GM12865 (cell line): Measurements from ENCODE around the gene BICRAL.
"Not testable (repeated sequence)": the region's sequence is repeated elsewhere in the genome, so short reads cannot be mapped to it uniquely, and the experiment has no call there.

ENCODE experiments used
- DNase-seq: peaks from one replicate; pipeline ENCODE4 v3.0.0; 2010; ENCODE audit warnings: low read depth
- H3K4me3 ChIP-seq: 2 replicates; pipeline ENCODE4 v1.5.1; 2011; ENCODE audit warnings: mild to moderate bottlenecking, low read depth, low read length, control low read depth
- TF ChIP-seq, protein P1 (sequence below): IDR thresholded peaks from 2 replicates; pipeline ENCODE4 v1.5.1; 2011; ENCODE audit warnings: low read length, control low read depth, low read depth, inconsistent platforms; ENCODE audit not compliant: insufficient read depth; ENCODE audit errors: missing control alignments

The BICRAL gene

DNA sequence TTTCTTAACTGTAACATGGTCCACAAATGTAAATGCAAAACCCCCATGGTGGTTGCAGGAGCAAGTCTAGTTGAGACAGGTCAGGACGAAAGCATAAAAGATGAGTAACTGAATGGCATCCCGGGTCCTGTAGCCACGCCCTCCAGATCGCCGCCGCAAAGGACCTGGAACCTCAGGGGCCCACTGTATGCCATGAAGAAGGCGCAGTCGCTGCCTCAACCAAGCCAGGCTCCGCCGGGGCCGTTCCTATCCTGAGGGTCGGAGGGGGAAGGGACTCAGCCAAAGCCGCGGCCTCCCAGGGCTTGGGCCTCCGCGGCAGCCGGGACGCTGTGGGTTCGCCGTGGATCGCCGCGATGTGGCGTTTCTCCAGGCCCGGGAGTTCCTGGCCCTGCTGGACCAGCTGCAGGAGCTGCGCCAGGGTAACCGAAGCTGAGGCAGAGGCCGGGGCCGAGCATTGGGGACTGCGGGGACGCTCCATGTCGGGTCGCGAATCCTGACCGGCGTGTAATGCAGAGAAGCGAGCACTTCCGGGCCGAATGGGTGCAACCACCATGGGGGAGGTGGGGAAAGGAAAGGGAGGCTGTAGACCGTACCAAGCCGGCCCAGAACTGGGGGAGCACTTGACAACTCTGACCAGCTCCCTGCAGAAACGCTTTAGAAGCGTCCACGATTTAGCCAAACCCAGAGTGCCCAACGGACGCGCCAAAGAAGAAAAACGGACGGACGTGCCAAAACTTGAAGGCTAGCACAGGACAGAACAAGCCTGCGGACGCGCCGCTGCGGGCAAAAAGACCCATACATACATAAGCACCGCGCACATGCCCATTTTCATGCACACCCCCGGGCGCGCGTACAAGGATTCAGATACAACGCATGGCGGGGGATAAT is 108.7 kb downstream of the BICRAL start:
- TF ChIP-seq, protein P1, sequence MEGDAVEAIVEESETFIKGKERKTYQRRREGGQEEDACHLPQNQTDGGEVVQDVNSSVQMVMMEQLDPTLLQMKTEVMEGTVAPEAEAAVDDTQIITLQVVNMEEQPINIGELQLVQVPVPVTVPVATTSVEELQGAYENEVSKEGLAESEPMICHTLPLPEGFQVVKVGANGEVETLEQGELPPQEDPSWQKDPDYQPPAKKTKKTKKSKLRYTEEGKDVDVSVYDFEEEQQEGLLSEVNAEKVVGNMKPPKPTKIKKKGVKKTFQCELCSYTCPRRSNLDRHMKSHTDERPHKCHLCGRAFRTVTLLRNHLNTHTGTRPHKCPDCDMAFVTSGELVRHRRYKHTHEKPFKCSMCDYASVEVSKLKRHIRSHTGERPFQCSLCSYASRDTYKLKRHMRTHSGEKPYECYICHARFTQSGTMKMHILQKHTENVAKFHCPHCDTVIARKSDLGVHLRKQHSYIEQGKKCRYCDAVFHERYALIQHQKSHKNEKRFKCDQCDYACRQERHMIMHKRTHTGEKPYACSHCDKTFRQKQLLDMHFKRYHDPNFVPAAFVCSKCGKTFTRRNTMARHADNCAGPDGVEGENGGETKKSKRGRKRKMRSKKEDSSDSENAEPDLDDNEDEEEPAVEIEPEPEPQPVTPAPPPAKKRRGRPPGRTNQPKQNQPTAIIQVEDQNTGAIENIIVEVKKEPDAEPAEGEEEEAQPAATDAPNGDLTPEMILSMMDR: no peak
- DNase-seq: peak; percentile 99
- H3K4me3 ChIP-seq: peak overlapping the region; percentile 73

- H3K4me3 ChIP-seq: peak overlapping the region; percentile 73
- TF ChIP-seq, protein P1: no peak
- DNase-seq: no peak
These were observed 109.4 kb downstream of the BICRAL start for GRCh38 chr6:42891199-42891722.

DNA sequence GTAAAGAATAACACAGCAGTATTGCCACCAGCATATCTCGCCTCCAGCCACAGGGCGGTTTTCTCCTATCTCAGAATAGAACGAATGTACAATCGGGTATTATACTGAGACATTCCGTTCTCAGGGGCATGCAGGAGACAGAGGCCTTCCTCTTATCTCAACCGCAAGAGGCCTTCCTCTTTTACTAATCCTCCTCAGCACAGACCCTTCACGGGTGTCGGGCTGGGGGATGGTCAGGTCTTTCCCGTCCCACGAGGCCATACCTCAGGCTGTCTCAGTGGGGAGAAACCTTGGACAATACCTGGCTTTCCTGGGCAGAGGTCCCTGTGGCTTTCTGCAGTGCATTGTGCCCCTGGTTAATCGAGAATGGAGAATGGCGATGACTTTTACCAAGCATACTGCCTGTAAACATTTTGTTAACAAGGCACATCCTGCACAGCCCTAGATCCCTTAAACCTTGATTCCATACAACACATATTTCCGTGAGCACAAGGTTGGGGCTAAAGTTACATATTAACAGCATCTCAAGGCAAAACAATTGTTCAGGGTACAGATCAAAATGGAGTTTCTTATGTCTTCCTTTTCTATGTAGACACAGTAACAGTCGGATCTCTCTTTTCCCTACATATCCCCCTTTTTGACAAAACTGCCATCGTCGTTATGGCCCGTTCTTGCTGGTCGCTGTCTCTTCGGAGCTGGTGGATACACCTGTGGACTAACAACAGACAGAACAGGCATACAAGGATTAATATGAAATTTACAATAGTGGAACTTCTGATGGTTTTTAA is 112.4 kb downstream of the BICRAL start:
- H3K4me3 ChIP-seq: not testable (repeated sequence)
- DNase-seq: peak; percentile 36

DNA sequence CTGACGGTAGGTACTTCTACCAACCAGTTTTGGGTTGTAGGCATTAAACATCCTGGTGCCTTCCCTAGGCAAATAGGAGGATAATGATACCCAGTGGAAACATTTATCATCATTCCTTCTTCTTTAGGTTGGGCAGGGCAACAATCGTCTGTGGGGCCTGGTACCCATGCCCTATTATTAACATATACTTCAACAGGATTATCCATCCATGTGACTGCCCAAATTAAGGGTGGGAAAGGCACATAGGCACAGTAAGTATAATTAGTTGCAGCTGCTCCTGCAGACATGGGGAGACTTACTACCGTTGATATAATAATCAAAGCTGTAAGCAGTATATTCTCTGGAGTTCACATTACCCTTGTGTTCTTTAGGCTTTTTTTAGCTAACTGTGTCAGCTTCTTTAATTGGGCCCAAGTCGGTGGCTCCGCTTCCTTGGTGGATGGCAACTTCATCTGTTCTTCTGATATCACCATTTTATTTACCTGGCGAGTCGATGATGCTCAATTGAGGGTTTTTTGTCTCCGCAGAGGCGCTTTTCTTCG is 114.4 kb downstream of the BICRAL start:
- H3K4me3 ChIP-seq: no peak overlapping the region
- DNase-seq: no peak
- TF ChIP-seq, protein P1: no peak

DNA sequence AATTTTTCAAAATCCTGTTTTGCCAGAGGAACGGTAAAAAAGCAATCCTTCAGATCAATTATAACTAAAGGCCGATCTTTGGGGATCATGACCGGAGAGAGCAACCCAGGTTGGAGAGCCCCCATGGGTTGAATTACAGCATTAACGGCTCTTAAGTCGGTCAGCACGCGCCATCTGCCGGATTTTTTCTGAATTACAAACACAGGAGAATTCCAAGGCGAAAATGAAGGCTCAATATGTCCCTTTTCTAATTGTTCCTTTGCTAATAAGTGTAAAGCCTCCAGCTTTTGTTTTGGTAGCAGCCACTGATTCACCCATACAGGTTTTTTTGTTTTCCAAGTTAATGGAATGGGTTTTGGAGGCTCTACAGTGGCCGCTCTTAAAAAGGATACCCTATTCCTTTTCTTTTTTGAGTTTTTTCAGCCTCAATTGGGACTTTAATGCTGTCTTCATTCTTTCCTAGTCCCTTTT is 117.1 kb downstream of the BICRAL start:
- H3K4me3 ChIP-seq: no peak overlapping the region
- TF ChIP-seq, protein P1: peak; percentile 52
- peak; percentile 84 for DNase-seq

DNA sequence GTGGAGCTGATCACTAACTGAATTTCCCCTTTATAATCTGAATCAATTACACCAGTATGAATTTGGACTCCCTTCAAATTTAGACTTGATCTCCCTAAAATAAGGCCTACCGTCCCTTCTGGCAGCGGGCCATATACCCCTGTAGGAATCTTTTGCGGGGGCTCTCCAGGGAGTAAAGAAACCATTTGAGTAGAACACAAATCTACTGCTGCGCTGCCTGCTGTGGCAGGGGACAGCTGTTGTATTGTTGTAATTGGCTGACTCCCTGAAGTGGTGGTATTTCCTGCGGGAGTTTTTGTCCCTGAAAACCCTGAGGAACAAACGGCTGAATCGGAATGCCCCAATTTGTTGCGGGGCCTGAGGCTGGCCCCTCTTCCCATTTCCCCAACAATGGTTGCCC is 118.0 kb downstream of the BICRAL start:
- TF ChIP-seq, protein P1: no peak
- DNase-seq: no peak
- no peak overlapping the region for H3K4me3 ChIP-seq

GRCh38 chr6:42901538-42901957 is 119.7 kb downstream of the BICRAL start:
- DNase-seq: peak; percentile 88
- H3K4me3 ChIP-seq: no peak overlapping the region
- TF ChIP-seq, protein P1: peak; percentile 79

- not testable (repeated sequence) for H3K4me3 ChIP-seq, DNase-seq
These were observed 120.8 kb downstream of the BICRAL start for GRCh38 chr6:42902429-42903263.
